ENCODE measurements around the gene INPP4B. TPM values are rescaled to one million over a fixed set of nuclear protein-coding genes. Genes with fewer than 3 reads are reported as not detected.

The INPP4B gene
- total RNA-seq, 1 donor from 2014 or later = 3.4 TPM

- H3K27me3 Mint-ChIP-seq = no peaks in the 10 kb centered on the region
- no peak overlapping the region for H3K27ac Mint-ChIP-seq
- peaks cover 9% of the 10 kb centered on the region for H3K4me1 Mint-ChIP-seq (ENCODE audit: low read depth)
- no peaks in the 10 kb centered on the region for H3K36me3 Mint-ChIP-seq (ENCODE audit: insufficient read depth)
- TF ChIP-seq, protein P1, sequence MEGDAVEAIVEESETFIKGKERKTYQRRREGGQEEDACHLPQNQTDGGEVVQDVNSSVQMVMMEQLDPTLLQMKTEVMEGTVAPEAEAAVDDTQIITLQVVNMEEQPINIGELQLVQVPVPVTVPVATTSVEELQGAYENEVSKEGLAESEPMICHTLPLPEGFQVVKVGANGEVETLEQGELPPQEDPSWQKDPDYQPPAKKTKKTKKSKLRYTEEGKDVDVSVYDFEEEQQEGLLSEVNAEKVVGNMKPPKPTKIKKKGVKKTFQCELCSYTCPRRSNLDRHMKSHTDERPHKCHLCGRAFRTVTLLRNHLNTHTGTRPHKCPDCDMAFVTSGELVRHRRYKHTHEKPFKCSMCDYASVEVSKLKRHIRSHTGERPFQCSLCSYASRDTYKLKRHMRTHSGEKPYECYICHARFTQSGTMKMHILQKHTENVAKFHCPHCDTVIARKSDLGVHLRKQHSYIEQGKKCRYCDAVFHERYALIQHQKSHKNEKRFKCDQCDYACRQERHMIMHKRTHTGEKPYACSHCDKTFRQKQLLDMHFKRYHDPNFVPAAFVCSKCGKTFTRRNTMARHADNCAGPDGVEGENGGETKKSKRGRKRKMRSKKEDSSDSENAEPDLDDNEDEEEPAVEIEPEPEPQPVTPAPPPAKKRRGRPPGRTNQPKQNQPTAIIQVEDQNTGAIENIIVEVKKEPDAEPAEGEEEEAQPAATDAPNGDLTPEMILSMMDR (IDR thresholded peaks at IDR 0.05; ENCODE audit: unreplicated experiment) = no peak
- DNase-seq (ENCODE audit: low spot score, unreplicated experiment) = no peak
- no peak overlapping the region for H3K4me3 Mint-ChIP-seq (ENCODE audit: low read depth)
- no peaks in the 10 kb centered on the region for H3K9me3 Mint-ChIP-seq (ENCODE audit: low read depth)
Observed at GRCh38 chr4:142696334-142697122, 149.6 kb downstream of the INPP4B start.

DNA sequence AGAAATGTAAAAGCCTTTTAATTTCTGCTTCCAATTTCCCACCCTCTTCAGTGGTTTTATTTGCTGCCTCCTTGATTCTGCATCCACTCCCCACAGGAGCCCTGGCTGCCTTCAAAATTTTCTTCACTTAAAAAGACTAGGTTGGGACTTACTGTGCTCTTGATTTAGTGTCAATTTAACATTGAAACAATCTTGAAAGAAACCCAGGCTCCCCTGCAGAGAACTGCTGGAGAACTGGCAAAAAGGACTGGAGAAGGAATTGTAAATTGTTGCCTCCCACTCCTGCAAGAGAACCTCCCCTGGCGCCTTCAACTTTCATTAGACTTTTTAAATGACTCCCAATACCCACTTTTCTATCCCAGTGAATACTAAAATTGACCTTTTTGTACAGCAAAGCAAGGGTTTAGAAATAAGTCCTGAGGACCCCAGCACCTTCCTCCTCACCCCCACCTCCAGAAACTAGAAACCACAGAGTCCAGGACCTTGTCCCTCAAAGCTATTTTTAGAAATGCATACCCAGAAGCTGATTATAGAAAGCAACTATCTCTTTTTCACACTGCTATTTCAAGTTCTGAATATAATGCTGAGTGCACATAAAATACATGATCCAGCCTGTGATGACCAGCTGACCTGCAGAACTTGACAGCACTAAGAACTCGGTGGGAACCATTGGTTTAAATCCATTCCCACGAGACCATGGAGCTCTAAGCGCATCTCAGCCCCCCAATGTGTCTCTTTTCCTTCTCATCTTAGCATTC is 155.5 kb downstream of the INPP4B start:
- no peak overlapping the region for H3K4me3 Mint-ChIP-seq (ENCODE audit: low read depth)

GRCh38 chr4:142687547-142688275 is 158.4 kb downstream of the INPP4B start:
- Mint-ChIP-seq H3K4me1 (ENCODE audit: low read depth) (no peaks in the 10 kb centered on the region), H3K27me3 (no peaks in the 10 kb centered on the region), H3K4me3 (ENCODE audit: low read depth) (no peak overlapping the region), H3K9me3 (ENCODE audit: low read depth) (no peaks in the 10 kb centered on the region), H3K36me3 (ENCODE audit: insufficient read depth) (no peaks in the 10 kb centered on the region), H3K27ac (no peak overlapping the region)
- TF ChIP-seq, protein P1 (IDR thresholded peaks at IDR 0.05; ENCODE audit: unreplicated experiment) = no peak
- no peak for DNase-seq (ENCODE audit: low spot score, unreplicated experiment)

More for the DNA sequence above, 155.5 kb downstream of the INPP4B start:
- Mint-ChIP-seq H3K36me3 (ENCODE audit: insufficient read depth) (no peaks in the 10 kb centered on the region), H3K27me3 (no peaks in the 10 kb centered on the region), H3K27ac (no peak overlapping the region), H3K9me3 (ENCODE audit: low read depth) (no peaks in the 10 kb centered on the region), H3K4me1 (ENCODE audit: low read depth) (no peaks in the 10 kb centered on the region)
- TF ChIP-seq, protein P1 (IDR thresholded peaks at IDR 0.05; ENCODE audit: unreplicated experiment) = no peak
- DNase-seq (ENCODE audit: low spot score, unreplicated experiment) = no peak

- Mint-ChIP-seq H3K4me3 (ENCODE audit: low read depth) (no peak overlapping the region), H3K36me3 (ENCODE audit: insufficient read depth) (no peaks in the 10 kb centered on the region), H3K9me3 (ENCODE audit: low read depth) (no peaks in the 10 kb centered on the region), H3K27me3 (no peaks in the 10 kb centered on the region), H3K4me1 (ENCODE audit: low read depth) (no peaks in the 10 kb centered on the region), H3K27ac (no peak overlapping the region)
- TF ChIP-seq, protein P1 (IDR thresholded peaks at IDR 0.05; ENCODE audit: unreplicated experiment) = no peak
- DNase-seq (ENCODE audit: low spot score, unreplicated experiment) = no peak
Observed at GRCh38 chr4:142686081-142686480, 160.0 kb downstream of the INPP4B start.

- Mint-ChIP-seq H3K4me3 (ENCODE audit: low read depth) (no peak overlapping the region), H3K36me3 (ENCODE audit: insufficient read depth) (no peaks in the 10 kb centered on the region), H3K27me3 (no peaks in the 10 kb centered on the region), H3K4me1 (ENCODE audit: low read depth) (no peaks in the 10 kb centered on the region), H3K9me3 (ENCODE audit: low read depth) (no peaks in the 10 kb centered on the region), H3K27ac (no peak overlapping the region)
- TF ChIP-seq, protein P1 (IDR thresholded peaks at IDR 0.05; ENCODE audit: unreplicated experiment) = no peak
- DNase-seq (ENCODE audit: low spot score, unreplicated experiment) = no peak
Observed at GRCh38 chr4:142683997-142684396, 162.1 kb downstream of the INPP4B start.

Measured in progenitor cell of endocrine pancreas (in vitro differentiated cells).